ENCODE measurements around the gene GPX6.
A peak's percentile ranks its signal among the peaks of the same experiment; 100 is the strongest.
"Not testable (repeated sequence)": the region's sequence is repeated elsewhere in the genome, so short reads cannot be mapped to it uniquely, and the experiment has no call there.

GPX6 gene

DNA sequence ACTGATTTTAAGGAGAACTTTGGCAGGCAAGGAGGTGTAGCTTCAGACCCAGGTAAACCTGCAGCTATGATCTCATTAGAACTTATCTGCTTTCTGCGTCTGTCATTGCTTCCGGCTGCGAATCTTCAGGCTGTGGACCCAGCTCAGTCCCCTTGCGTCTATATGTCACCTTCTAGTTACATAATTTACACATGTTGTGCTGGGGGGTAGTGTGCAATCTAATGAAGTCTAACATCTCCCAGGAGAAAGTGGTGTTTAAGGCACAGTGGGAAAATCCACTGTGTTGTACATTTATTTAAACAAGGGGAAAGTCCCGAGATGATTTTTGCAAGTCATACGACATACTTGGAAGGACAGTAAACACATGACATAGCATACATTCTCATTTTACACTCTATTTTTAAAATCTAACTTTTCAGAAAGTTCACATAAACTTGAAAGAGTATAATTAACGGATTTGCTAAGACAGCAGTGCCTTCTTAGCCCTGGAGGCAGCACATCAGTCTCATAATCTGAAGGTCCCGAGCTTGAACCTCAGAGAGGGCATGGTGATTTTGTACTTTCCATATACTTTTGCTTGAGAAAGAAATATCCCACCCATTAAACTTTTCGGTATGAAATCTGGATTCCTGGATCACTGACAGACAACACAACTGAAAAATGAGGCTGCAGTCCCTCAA, 35.2 kb downstream of the GPX6 start:
- no peak for FAIRE-seq

- no peak for FAIRE-seq
These were observed 37.1 kb downstream of the GPX6 start for GRCh38 chr6:28478518-28478917.

GRCh38 chr6:28474441-28475219, 41.0 kb downstream of the GPX6 start:
- peak; percentile 90 for FAIRE-seq

DNA sequence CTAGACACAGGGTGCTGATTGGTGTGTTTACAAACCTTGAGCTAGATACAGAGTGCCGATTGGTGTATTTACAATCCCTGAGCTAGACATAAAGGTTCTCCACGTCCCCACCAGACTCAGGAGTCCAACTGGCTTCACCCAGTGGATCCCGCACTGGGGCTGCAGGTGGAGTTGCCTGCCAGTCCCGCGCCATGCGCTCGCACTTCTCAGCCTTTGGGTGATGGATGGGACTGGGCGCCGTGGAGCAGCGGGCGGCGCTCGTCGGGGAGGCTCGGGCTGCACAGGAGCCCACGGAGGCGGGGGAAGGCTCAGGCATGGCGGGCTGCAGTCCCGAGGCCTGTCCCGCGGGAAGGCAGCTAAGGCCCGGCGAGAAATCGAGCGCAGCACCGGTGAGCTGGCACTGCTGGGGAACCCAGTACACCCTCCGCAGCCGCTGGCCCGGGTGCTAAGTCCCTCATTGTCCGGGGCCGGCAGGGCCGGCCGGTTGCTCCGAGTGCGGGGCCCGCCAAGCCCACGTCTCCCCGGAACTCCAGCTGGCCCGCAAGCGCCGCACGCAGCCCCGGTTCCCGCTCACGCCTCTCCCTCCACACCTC, 46.3 kb downstream of the GPX6 start:
- FAIRE-seq = not testable (repeated sequence)

- FAIRE-seq = no peak
These were observed 47.5 kb downstream of the GPX6 start for GRCh38 chr6:28468056-28468455.

DNA sequence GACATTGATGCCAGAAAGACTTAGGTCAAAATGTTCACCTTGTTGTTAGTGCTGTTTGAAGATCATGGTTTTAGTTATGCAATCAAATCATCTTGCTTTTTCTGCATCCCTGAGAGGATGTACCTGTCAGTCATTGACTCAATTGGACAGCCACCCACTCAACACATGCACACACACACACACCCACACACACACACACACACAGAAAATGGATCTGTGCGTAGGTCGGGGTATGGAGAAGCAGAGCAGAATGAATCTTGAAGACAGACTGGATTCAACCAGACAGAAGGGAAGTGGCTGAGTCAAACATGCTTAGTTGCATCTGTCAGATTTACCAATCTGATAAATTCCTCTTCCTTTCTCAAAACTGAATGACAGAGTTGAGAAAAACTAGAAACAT, 53.2 kb downstream of the GPX6 start:
- no peak for FAIRE-seq

DNA sequence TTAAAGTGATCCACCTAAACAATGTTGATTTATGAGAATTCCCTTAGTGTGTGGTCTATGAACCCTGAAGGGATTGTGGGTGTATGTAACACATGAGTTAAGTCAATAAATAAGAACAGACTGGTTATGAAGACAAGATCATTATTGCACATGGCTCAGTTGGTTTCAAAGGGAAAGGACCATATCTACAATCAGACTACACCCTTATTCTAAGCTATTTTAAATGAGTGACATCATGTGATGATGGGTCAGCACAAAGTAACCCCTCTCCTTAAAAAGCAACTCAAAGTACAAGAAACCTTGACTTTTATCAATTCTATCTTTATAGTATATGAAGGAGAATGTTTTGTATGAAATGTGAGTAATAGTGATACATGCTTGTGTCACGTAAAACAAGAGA, 57.0 kb downstream of the GPX6 start:
- FAIRE-seq = no peak

Measured in TTC549 (cell line).